Activated CD8-positive, alpha-beta memory T cell treated with anti-CD3 and anti-CD28 coated beads for 48 hours (primary cell): ENCODE data around the gene SLC45A3.
A peak's percentile ranks its signal among the peaks of the same experiment; 100 is the strongest.
"Not testable (repeated sequence)": the region's sequence is repeated elsewhere in the genome, so short reads cannot be mapped to it uniquely, and the experiment has no call there.

ENCODE experiments used
- DNase-seq, 3 experiments: peaks; one replicate each; pipeline ENCODE4 v3.0.0-alpha.2; 2020; ENCODE audit warnings: low read depth in 2 of 3, low spot score in 2 of 3

Gene SLC45A3

GRCh38 chr1:205680073-205680851 is at the start of gene SLC45A3:
TSS of gene SLC45A3 (minus strand) at chr1:205680509. CDS start at chr1:205664656, 15,853 bp downstream.
- no peak for DNase-seq

DNA sequence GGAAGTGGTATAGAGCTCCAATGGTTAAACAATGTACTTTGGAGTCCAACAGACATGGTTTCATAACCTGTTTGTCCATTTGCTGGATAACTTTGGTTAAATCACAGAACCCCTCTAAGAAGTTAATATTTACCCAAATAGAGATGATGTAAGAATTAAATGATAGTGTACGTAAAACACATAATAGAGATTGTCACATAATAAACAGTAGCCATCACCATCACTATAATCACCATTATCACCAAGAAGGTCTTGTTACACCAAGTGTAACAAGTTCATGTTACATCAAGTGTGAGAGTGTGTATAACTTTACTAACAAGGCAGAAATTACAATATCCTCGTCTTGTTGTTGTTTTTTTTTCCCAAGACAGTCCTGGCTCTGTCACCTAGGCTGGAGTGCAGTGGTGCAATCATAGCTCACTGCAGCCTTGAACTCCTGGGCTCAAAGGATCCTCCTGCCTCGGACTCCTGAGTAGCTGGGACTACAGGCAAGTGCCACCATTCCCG is 46.4 kb upstream of the SLC45A3 start:
- no peak for DNase-seq

DNA sequence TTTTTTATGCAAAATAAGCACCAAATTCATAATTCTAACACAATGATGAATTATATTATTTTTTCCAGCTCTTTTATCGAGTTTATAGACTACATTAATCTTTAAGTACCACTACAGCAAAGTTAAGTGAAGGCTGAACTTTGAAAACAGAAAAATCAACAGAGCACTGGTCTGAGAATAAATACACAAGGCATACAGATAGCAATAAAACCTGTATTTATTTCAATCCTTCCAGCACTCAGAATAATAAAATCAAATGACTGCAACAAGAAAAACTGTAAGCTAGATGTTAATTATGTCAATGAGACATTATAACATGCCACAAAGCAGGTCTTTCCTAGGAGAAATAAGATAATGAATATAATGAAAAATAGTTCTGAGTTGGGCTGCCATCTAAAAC is 45.2 kb upstream of the SLC45A3 start:
- no peak for DNase-seq

DNA sequence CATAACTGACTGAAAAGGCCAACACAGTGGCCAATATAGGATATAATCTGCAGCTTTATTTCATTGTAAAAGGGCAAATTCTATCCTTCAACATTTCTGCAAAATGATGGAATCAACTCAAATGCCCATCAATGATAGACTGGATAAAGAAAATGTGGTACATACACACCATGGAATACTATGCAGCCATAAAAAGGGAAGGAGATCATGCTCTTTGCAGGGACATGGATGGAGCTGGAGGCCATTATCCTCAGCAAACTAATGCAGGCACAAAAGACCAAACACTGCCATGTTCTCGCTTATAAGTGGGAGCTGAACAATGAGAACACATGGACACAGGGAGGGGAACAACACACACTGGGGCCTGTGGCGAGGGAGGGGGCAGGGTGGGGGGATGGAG is 40.4 kb upstream of the SLC45A3 start:
- not testable (repeated sequence) for DNase-seq

DNA sequence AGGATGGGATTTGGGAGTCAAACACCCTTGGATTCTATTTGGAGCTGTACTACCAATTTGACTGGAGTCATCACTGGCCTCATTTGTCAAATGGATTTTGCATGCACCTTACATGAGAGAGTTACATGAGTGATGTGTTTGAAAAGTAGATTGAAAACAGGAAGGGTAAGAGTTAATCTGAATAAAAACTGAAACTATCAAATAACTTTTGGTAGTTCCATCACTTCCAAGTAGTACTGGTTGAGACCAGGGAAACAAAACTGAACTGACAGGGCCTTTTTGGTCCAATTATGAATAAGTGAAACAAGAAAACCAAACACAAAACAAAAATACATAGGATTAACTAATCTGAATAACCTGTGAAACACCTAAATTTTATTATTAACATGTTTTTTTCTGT is 39.5 kb upstream of the SLC45A3 start:
- DNase-seq: no peak

DNA sequence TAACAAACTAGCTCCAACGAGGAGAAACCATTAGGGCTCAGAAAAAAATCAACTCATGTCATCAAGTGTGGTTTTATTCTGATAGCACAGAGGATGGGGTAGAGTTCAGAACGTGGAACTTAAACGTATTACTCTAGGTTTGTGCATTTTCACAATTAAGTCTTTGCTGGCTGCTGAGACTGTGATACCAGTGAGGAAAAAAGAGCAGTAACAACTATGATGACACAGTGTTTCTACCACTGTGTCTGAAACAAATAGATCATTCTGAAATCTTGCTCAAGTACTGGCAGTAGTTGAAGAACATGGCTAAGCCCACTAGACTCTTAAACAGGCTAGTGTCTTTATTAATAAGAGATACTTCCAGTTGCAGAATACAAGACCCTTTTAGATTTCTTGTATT is 38.7 kb upstream of the SLC45A3 start:
- DNase-seq: no peak

DNA sequence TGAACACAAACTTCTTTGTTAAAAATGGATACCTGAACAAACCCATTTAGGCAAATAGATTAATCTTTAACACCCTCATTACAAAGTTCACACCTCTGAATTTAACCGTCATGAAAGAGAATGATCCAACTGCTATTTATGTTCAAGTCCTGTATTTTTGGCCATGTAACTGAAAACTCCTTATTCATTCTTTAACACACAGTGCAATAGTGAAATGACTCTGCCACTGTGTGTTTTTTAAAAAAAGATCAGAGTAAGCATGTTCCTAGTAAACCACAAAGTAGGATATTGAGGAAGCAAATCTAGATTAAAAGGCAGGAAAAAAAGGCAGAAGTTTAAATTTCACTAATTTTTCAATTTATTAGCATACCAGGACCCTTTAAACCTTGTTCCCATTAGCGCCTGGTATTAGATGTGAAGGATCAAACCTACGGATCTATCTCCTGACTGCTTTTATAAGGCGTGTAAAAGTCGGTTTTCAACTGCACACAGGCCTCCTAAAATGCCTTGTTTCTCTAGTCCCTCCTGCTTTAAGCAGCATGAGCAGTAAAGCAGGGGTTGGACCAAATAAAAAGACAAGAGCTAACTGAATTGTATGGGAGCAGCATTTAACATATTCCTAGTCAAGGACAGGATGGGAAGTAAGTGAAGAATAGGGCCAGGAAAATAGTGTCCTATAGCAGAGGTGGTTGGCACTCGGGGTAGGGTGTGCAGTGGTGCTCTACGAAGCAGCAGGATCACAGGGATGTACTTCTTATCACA is 36.2 kb upstream of the SLC45A3 start:
- DNase-seq: no peak

DNA sequence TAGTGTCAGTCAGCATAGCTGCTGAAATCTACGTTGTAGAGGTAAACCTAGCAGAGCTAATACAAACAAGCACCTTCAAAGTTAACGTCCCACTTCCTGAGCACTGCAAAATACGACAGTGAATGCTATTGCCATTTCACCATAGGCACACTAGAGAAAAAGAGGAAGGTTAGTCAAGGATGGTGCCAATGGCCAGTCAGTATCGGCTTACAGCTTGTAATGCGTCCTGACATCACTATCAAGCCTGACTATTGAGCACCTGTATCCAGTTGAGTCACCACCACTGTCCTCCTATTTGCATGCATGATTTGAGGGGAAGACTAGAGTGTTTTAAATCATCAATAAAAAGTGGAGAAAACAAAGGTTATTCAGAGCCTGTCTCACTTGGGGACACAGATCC is 35.3 kb upstream of the SLC45A3 start:
- no peak for DNase-seq

DNA sequence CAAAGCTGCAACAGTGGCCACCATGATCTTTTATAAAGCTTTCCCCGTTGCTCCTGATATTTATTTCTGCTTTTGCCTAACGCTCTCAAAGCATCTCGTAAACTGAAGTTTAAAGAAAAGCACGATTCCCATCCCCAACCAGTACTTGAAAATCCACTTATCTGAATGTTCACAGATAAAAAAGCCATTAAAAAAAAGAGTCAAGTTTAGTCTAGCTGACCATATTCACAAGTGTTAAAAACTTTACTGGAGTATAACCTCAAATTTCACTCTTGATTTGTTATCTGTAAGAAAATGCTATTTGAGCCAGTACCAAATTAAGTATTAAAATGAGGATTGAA is 34.6 kb upstream of the SLC45A3 start:
- no peak for DNase-seq

DNA sequence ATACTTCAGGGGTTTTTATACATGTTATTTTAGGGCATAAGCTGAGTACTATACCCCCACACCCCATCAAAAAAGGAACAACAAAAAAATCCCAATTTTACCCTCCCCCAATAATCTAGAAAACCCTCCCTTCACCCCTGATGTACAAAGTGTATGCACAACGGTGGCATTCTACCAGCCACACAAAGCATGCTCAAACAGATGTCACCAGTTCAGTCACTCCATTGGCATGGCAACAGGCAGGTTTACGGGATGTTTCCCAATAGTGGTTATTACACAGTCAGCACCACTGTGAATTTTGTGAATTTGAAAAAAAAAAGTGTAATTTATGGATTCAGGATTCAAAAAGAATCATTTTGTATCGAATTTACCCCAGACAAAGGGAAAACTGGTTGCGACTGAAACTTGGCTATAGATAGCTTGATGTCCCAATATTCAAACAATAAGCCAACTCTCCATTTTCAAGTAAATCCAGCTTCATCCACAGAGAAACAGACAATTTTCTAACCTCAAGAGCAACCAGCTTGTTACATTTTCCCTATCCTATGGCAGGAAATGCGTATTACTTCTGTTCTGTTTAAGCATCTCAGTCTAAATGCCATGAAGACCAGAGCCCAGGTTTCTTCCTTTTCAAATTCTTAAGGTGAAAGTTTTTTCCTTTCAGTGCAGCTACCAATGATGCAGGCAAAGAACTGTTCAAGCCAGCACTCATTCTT is 34.0 kb upstream of the SLC45A3 start:
- no peak for DNase-seq

- peak in 1 of 3 experiments; percentile 33 for DNase-seq
Observed at GRCh38 chr1:205711105-205712048, 31.1 kb upstream of the SLC45A3 start.

DNA sequence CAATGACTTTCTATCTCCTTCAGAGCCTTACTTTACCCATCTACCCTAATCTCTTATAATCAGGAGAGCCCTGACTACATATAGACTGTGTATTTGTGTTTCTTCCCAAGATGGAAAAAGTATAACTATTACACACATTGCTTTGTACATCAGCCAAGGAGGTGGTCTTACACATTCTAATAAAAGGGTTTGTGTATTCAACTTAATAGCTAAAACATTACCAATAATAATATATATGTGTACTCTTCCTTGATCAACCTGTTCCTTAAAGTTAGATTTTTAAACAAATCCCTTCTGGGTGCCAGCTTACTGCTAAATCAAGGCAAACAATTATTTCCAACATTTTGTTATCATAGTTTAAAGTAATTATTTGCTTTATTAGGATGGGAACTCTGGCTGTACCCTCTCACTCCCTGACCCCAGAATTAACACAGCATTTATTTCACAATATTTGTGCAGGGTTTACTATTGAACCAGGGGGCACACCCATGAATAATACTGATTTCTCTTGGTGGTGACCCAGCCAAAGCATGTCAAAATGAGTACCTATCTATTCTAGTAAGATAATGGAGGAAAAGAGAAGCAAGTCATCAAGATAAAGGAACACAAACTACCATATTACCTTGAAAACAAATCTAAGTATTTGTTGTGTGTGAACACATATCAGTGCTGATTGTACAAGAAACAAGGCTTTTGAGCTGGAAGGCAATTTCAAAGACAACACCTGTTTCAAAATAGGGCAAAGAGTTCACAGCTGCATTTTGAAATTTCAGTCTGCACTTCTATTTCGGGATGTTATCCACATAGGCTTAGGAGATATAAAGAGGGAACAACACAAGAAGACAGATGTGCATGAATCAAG is 30.1 kb upstream of the SLC45A3 start:
- no peak for DNase-seq

DNA sequence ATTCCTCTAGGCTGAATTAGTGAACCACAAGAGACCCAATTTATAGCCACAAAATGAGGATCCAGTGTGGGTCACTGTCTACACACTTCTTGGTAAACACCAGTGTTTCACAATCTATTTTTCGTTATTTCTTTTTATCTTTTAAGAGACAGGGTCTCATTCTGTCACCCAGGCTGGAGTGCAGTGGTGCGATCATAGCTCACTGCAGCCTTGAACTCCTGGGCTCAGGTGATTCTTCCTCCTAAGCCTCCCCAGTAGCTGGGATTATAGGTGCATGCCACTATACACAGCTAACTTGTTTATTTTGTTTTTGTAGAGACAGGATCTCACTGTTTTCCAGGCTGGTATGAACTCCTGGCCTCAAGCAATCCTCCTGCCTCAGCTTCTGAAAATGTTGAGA is 29.3 kb upstream of the SLC45A3 start:
- no peak for DNase-seq

- DNase-seq: no peak
Observed at GRCh38 chr1:205709059-205709398, 28.7 kb upstream of the SLC45A3 start.

DNA sequence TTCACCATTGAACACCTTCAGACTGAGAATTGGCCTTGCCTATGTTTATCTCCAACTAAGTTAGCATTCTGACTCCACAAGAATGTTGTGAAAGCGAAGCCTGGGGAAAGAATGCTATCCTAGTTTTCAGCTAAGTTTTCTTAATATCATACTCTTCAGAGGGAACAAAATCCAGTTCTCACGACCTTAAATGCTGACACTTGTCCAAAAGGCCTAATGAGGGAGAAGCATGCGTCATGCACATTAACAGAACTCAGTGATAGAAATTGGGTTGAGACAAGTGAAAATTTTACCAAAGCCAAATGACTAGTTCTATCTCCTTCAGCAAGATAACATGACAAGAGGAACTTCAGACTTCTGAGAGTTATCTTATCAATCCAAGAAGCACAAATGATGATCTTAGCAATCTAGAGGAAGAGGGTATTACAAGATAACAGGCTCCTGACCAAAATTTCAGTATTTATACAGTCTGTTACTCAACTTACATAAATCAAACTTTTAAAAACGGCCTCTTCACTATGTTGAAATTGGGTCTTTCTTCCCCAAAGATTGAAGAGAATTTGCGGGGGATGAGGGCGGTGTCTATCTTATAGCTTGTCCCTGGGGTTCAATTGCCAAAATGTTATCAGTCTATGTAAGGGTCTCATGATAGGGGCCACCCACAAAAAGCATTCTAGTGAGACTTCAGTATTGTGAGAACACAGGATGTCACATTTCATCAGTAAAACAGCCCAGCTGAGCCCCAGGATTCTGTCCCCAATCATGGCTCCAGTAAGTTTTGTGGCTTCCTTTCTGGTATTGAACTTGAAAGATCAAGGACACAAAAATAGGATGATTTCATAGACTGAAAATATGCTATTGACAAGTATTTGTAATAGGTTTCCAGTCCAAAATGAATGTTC is 26.5 kb upstream of the SLC45A3 start:
- DNase-seq: no peak

DNA sequence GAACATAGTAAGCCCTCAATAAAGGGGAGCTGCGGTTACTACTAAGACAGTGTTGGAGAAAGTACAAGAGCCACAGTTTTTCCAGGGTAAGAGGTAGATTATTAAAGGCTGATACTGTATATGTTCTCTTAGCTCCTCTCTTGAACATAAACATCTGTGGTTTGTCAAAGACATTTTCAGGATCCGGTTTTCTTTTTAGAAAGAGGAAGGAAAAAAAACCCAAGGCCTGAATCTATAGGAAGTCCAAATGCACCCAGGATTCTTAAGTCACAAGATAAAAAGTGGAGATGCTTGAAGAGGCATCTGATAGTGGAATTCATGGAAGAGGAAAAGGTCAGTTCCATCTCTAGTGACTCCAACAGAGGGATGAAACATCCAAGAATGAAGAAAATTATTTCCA is 24.6 kb upstream of the SLC45A3 start:
- no peak for DNase-seq

- DNase-seq: no peak
Observed at GRCh38 chr1:205703072-205703471, 22.8 kb upstream of the SLC45A3 start.

DNA sequence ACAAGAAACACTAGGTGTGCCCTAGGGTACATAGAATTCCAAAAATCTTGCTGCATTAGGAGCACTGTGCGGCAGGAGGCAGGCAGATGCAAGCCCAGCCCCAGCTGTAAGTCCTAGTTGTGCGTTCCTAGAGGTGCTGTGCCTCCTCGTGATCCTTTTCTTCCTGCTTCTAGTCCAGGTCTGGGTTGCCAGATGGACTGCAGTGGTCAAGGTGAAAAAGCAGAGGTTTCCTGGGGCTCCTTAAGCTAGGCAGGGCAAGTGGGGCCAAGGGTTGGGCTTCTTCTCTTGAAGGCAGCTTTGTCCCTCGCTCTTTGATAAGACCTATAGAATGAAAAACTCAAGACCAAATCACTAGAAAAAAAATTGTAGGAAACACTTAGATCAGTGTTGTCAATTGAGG is 21.6 kb upstream of the SLC45A3 start:
- DNase-seq: no peak

DNA sequence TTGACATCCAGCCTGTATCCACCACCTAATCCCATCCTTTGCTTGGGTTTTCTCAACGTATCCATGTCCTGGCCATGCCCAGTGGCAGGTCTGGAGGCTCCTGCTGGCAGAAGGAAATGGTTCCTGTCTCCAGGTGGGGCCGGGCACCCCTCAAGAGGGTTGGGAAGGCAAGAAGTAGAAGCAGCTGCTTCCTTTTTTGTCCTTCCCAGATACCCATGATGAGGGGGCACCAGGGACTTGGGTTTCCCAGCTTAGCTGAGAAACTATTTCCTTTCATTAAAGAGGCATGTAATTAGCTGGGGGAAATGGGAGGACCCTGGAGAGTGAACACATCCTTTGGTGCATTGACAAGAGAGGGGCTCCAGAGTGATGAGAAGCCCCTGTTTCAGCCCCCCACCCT is 21.1 kb upstream of the SLC45A3 start:
- no peak for DNase-seq
